K562 (cell line): ENCODE measurements around the gene GRAMD2A. TPM values are rescaled to one million over a fixed set of nuclear protein-coding genes. Genes with fewer than 3 reads are reported as not detected.

ENCODE experiments used
- CBX2 ChIP-seq: fragments of 200-600 bp; sonication (generic); IDR thresholded peaks from one replicate; pipeline ENCODE4 v1.6.1; 2012; ENCODE audit warnings: mild to moderate bottlenecking, low read length, inconsistent platforms; ENCODE audit not compliant: insufficient read depth, poor library complexity, severe bottlenecking
- GABPB1 ChIP-seq: sonication (generic); formaldehyde crosslinking; IDR thresholded peaks from 2 replicates; pipeline ENCODE4 v1.8.0; 2022; ENCODE audit warnings: mild to moderate bottlenecking, missing genetic modification reagents
- HLTF ChIP-seq: fragments of 450-650 bp; IDR thresholded peaks from 2 replicates; pipeline ENCODE4 v1.6.1; 2016
- KLF1 ChIP-seq: fragments of 450-650 bp; IDR thresholded peaks from 2 replicates; pipeline ENCODE4 v1.6.1; 2016; ENCODE audit warnings: missing genetic modification characterization, missing compliant biosample characterization
- MCM3 ChIP-seq: fragments of 450-650 bp; IDR thresholded peaks from 2 replicates; pipeline ENCODE4 v1.6.1; 2016
- RCOR1 ChIP-seq, 2 experiments: IDR thresholded peaks; 2 replicates each; pipeline ENCODE4 v1.6.1; 2012; ENCODE audit warnings: low read depth in 2 of 2, low read length in 2 of 2, borderline replicate concordance in 1 of 2, improper control_type of control experiment in 1 of 2
- SMAD3 ChIP-seq: fragments of 450-650 bp; formaldehyde crosslinking; conservative IDR thresholded peaks from 2 replicates; pipeline ENCODE4 v1.4.0; 2020; ENCODE audit warnings: mild to moderate bottlenecking
- SP1 ChIP-seq: sonication (generic); formaldehyde crosslinking; IDR thresholded peaks from 2 replicates; pipeline ENCODE4 v1.8.1; 2022; ENCODE audit warnings: mild to moderate bottlenecking, missing genetic modification reagents
- SREBF1 ChIP-seq: fragments of 150-350 bp; IDR thresholded peaks from 2 replicates; pipeline ENCODE4 v1.6.1; 2014; ENCODE audit warnings: antibody characterized with exemption, low read depth, low read length, borderline replicate concordance
- SRSF7 ChIP-seq: fragments of 200-400 bp; formaldehyde crosslinking; optimal IDR thresholded peaks from 2 replicates; pipeline ENCODE3; 2017; ENCODE audit warnings: mild to moderate bottlenecking, low read depth, low read length
- U2AF2 ChIP-seq: fragments of 200-400 bp; formaldehyde crosslinking; optimal IDR thresholded peaks from 2 replicates; pipeline ENCODE3; 2017; ENCODE audit warnings: low read depth, mild to moderate bottlenecking, low read length
- ZFX ChIP-seq: sonication (generic); formaldehyde crosslinking; IDR thresholded peaks from 2 replicates; pipeline ENCODE4 v1.8.0; 2022; ENCODE audit warnings: mild to moderate bottlenecking, missing genetic modification reagents, moderate library complexity
- ZNF175 ChIP-seq: fragments of 200-800 bp; sonication (Bioruptor generic); IDR thresholded peaks from 2 replicates; pipeline ENCODE4 v1.6.1; 2016; ENCODE audit warnings: low read depth, mild to moderate bottlenecking, missing genetic modification characterization, missing compliant biosample characterization
- ZNF232 ChIP-seq: sonication (generic); formaldehyde crosslinking; IDR thresholded peaks from 2 replicates; pipeline ENCODE4 v1.8.0; 2022; ENCODE audit warnings: mild to moderate bottlenecking, missing genetic modification reagents
- ZNF354B ChIP-seq: fragments of 250-450 bp; sonication (Bioruptor Pico); IDR thresholded peaks from 2 replicates; pipeline ENCODE4 v1.4.0; 2020
- ZNF561 ChIP-seq: fragments of 450-650 bp; formaldehyde crosslinking; conservative IDR thresholded peaks from 2 replicates; pipeline ENCODE4 v1.4.0; 2020; ENCODE audit warnings: mild to moderate bottlenecking, moderate library complexity
- polyA plus RNA-seq, 8 experiments: library from polyadenylated mRNA; depleted of rRNA in 4 of 8; stranded (reverse) in 5 of 8; unstranded in 3 of 8; fragments of >200 nt; fragmentation: Nextera tagmentation in 2 of 8; fragmentation: Illumina TruSeq in 1 of 8; extraction: Ambion mirVana in 2 of 8; extraction: Trizol in 1 of 8; gene quantifications; 2 replicates each; pipeline versions ENCODE4 v1.2.1 to v1.2.3, GENCODE V29; 2011 to 2014; ENCODE audit warnings: inconsistent platforms in 1 of 8, missing spikeins in 1 of 8
- total RNA-seq, 7 experiments: library from RNA; depleted of rRNA in 6 of 7; stranded (reverse); fragments of >200 nt in 6 of 7; fragmentation: Illumina TruSeq in 2 of 7; extraction: Trizol in 2 of 7; gene quantifications; 2 replicates each; pipeline versions ENCODE4 v1.2.1 to v1.2.3, GENCODE V29; 2011 to 2021; ENCODE audit warnings: low replicate concordance in 1 of 7
- TF ChIP-seq, protein P1 (sequence below), 2 experiments: fragments of 450-650 bp; IDR thresholded peaks; 2 replicates each; pipeline ENCODE4 v1.6.1; 2016
- TF ChIP-seq, protein P2 (sequence below): fragments of 450-650 bp; formaldehyde crosslinking; IDR thresholded peaks from 2 replicates; pipeline ENCODE4 v1.4.0; 2022; ENCODE audit warnings: missing genetic modification characterization
- TF ChIP-seq, protein P3 (sequence below): sonication (generic); formaldehyde crosslinking; IDR thresholded peaks from 2 replicates; pipeline ENCODE4 v1.8.1; 2023; ENCODE audit warnings: mild to moderate bottlenecking, missing genetic modification reagents
- TF ChIP-seq, protein P4 (sequence below): fragments of 450-650 bp; IDR thresholded peaks from 2 replicates; pipeline ENCODE4 v1.6.1; 2017; ENCODE audit warnings: antibody characterized with exemption, mild to moderate bottlenecking

The GRAMD2A gene
- total and polyA plus RNA-seq, 9 of the 15 experiments (the other 6 are each of a cell fraction or from before 2014, with no cell fraction given): 0.08 to 0.22 TPM; not detected in 7

DNA sequence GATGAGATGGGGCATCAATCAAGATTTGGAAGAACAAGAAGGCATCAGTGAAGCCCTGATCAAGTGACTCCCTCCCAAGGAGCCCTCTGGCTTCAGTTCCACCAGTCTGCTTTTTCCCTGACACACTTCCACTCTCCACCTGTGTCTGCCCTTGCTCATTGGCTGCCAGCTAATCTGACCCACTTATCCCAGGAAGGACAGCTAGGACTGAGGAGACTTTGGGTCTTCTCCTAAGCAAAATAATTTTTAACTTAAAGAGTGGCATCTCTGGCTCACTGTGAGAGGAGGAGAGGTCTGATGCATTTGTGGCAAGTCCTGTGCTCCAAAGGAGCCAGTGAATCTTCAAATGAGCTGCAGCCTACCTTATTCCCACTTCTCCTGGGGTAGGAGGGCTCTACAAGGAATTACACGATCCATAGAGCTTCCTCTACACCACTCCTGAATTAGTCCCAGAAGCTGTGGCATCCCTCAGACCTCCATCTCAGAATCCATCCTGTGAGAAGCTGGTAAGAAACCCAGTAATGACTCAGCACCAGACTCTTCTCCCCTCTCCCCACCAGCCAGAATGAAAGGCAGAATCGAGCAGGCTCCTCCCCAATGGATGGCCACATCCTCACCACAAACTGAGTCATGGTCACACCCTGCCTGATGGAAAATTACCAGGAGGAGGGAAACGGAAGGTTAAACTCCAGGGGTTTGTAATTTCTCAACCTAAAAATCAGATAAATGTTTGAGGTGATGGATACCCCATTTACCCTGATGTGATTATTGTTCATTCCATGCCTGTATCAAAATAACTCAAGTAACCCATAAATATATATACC lies 39.7 kb upstream of the GRAMD2A start (continued):
- TF ChIP-seq, protein P1, sequence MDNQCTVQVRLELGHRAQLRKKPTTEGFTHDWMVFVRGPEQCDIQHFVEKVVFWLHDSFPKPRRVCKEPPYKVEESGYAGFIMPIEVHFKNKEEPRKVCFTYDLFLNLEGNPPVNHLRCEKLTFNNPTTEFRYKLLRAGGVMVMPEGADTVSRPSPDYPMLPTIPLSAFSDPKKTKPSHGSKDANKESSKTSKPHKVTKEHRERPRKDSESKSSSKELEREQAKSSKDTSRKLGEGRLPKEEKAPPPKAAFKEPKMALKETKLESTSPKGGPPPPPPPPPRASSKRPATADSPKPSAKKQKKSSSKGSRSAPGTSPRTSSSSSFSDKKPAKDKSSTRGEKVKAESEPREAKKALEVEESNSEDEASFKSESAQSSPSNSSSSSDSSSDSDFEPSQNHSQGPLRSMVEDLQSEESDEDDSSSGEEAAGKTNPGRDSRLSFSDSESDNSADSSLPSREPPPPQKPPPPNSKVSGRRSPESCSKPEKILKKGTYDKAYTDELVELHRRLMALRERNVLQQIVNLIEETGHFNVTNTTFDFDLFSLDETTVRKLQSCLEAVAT (IDR thresholded peaks at IDR 0.05): peak in 1 of 2 experiments; percentile 83; a peak in 1 of 4 replicates
- TF ChIP-seq SMAD3 (CRISPR knock-in tag): no peak
- no peak for TF ChIP-seq ZNF354B (CRISPR knock-in tag)
- TF ChIP-seq MCM3: no peak
- no peak for TF ChIP-seq CBX2
- no peak for TF ChIP-seq GABPB1 (CRISPR knock-in tag)
- no peak for TF ChIP-seq ZFX (CRISPR knock-in tag)
- TF ChIP-seq, protein P2, sequence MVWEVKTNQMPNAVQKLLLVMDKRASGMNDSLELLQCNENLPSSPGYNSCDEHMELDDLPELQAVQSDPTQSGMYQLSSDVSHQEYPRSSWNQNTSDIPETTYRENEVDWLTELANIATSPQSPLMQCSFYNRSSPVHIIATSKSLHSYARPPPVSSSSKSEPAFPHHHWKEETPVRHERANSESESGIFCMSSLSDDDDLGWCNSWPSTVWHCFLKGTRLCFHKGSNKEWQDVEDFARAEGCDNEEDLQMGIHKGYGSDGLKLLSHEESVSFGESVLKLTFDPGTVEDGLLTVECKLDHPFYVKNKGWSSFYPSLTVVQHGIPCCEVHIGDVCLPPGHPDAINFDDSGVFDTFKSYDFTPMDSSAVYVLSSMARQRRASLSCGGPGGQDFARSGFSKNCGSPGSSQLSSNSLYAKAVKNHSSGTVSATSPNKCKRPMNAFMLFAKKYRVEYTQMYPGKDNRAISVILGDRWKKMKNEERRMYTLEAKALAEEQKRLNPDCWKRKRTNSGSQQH (CRISPR knock-in tag): no peak
- peak; percentile 67 to 95; a peak in 3 of 4 replicates for TF ChIP-seq RCOR1 (IDR thresholded peaks at IDR 0.05; ENCODE audit: borderline replicate concordance in 1 of 2, low read depth in 2 of 2, low read length in 2 of 2)
- TF ChIP-seq, protein P3, sequence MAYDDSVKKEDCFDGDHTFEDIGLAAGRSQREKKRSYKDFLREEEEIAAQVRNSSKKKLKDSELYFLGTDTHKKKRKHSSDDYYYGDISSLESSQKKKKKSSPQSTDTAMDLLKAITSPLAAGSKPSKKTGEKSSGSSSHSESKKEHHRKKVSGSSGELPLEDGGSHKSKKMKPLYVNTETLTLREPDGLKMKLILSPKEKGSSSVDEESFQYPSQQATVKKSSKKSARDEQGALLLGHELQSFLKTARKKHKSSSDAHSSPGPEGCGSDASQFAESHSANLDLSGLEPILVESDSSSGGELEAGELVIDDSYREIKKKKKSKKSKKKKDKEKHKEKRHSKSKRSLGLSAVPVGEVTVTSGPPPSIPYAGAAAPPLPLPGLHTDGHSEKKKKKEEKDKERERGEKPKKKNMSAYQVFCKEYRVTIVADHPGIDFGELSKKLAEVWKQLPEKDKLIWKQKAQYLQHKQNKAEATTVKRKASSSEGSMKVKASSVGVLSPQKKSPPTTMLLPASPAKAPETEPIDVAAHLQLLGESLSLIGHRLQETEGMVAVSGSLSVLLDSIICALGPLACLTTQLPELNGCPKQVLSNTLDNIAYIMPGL (CRISPR knock-in tag): no peak
- TF ChIP-seq ZNF232 (CRISPR knock-in tag): no peak
- TF ChIP-seq KLF1 (tag): no peak
- TF ChIP-seq, protein P4, sequence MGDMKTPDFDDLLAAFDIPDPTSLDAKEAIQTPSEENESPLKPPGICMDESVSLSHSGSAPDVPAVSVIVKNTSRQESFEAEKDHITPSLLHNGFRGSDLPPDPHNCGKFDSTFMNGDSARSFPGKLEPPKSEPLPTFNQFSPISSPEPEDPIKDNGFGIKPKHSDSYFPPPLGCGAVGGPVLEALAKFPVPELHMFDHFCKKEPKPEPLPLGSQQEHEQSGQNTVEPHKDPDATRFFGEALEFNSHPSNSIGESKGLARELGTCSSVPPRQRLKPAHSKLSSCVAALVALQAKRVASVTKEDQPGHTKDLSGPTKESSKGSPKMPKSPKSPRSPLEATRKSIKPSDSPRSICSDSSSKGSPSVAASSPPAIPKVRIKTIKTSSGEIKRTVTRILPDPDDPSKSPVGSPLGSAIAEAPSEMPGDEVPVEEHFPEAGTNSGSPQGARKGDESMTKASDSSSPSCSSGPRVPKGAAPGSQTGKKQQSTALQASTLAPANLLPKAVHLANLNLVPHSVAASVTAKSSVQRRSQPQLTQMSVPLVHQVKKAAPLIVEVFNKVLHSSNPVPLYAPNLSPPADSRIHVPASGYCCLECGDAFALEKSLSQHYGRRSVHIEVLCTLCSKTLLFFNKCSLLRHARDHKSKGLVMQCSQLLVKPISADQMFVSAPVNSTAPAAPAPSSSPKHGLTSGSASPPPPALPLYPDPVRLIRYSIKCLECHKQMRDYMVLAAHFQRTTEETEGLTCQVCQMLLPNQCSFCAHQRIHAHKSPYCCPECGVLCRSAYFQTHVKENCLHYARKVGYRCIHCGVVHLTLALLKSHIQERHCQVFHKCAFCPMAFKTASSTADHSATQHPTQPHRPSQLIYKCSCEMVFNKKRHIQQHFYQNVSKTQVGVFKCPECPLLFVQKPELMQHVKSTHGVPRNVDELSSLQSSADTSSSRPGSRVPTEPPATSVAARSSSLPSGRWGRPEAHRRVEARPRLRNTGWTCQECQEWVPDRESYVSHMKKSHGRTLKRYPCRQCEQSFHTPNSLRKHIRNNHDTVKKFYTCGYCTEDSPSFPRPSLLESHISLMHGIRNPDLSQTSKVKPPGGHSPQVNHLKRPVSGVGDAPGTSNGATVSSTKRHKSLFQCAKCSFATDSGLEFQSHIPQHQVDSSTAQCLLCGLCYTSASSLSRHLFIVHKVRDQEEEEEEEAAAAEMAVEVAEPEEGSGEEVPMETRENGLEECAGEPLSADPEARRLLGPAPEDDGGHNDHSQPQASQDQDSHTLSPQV: no peak; the same call in 1 of the 2 replicates
- TF ChIP-seq SRSF7: no peak
- TF ChIP-seq ZNF175 (CRISPR knock-in tag): no peak
- TF ChIP-seq HLTF: no peak
- no peak for TF ChIP-seq ZNF561
- no peak for TF ChIP-seq SREBF1
- TF ChIP-seq U2AF2: no peak
- TF ChIP-seq SP1 (CRISPR knock-in tag): no peak
